Body of pancreas (tissue), 4 donors: ENCODE data around the gene SMIM35.

ENCODE experiments used
- POLR2A ChIP-seq, 3 donors: fragments of 450-650 bp; IDR thresholded peaks; one replicate each; pipeline ENCODE4 v1.6.1; 2016; ENCODE audit warnings: antibody characterized with exemption in 3 of 3, mild to moderate bottlenecking in 2 of 3
- TF ChIP-seq, protein P1 (sequence below), 7 experiments: fragments of 450-650 bp in 4 of 7; fragments of 200-600 bp in 3 of 7; sonication (generic) in 3 of 7; IDR thresholded peaks; one replicate each; pipeline ENCODE4 v1.5.1; 2016 to 2019; ENCODE audit warnings: antibody characterized with exemption in 7 of 7

- TF ChIP-seq, protein P1, sequence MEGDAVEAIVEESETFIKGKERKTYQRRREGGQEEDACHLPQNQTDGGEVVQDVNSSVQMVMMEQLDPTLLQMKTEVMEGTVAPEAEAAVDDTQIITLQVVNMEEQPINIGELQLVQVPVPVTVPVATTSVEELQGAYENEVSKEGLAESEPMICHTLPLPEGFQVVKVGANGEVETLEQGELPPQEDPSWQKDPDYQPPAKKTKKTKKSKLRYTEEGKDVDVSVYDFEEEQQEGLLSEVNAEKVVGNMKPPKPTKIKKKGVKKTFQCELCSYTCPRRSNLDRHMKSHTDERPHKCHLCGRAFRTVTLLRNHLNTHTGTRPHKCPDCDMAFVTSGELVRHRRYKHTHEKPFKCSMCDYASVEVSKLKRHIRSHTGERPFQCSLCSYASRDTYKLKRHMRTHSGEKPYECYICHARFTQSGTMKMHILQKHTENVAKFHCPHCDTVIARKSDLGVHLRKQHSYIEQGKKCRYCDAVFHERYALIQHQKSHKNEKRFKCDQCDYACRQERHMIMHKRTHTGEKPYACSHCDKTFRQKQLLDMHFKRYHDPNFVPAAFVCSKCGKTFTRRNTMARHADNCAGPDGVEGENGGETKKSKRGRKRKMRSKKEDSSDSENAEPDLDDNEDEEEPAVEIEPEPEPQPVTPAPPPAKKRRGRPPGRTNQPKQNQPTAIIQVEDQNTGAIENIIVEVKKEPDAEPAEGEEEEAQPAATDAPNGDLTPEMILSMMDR (IDR thresholded peaks at IDR 0.05) = no peak
- TF ChIP-seq POLR2A (IDR thresholded peaks at IDR 0.05) = no peak
These were observed 28.3 kb upstream of the SMIM35 start for GRCh38 chr11:118115048-118115447.
